HG02885 (cell line): ENCODE measurements around the gene RANBP1.
A peak's percentile ranks its signal among the peaks of the same experiment; 100 is the strongest.
"Not testable (repeated sequence)": the region's sequence is repeated elsewhere in the genome, so short reads cannot be mapped to it uniquely, and the experiment has no call there.

ENCODE experiments used
- ATAC-seq: cut with Tn5 transposase; IDR thresholded peaks from one replicate; pipeline ENCODE4 v1.9.1; 2021; ENCODE audit warnings: mild to moderate bottlenecking; ENCODE audit not compliant: unreplicated experiment, poor library complexity

Gene RANBP1

DNA sequence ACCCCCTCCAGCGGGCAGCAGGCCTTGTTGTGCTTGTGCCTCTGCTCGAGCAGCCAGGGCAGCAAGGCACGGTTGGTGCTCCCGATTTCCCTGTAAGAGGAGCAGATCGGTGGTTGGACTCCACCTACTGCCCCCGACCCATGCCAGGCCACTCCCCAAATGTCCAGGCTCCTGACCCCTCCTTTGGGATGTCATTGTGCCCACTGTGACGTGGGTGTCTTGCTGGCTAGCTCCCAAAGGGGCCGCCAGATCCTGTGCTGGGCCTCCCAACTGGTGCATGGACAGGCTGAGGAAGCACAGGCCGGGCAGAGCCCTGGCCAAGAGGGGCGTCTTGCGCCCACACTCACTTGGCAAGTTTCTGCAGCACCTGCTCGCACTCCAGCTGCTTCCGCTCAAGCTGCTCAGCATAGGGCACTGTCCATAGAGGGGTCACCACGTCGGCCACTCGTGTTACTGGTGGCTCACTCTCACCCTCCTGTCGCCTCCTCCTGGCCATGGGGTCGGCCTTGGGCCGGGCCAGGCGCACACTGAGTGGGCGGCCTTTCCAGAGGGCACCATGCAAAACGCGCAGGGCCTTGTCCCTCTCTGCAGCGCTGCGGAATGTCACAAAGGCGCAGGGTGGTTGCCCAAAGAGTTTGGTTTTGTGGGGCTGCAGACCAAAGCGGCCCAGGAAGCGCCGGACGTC, at the start of gene RANBP1:
Gene RANBP1 (plus strand): TSS at position 414 of the 685 bp plus-strand sequence. CDS start 81 bp downstream, at position 495.
- ATAC-seq = no peak

DNA sequence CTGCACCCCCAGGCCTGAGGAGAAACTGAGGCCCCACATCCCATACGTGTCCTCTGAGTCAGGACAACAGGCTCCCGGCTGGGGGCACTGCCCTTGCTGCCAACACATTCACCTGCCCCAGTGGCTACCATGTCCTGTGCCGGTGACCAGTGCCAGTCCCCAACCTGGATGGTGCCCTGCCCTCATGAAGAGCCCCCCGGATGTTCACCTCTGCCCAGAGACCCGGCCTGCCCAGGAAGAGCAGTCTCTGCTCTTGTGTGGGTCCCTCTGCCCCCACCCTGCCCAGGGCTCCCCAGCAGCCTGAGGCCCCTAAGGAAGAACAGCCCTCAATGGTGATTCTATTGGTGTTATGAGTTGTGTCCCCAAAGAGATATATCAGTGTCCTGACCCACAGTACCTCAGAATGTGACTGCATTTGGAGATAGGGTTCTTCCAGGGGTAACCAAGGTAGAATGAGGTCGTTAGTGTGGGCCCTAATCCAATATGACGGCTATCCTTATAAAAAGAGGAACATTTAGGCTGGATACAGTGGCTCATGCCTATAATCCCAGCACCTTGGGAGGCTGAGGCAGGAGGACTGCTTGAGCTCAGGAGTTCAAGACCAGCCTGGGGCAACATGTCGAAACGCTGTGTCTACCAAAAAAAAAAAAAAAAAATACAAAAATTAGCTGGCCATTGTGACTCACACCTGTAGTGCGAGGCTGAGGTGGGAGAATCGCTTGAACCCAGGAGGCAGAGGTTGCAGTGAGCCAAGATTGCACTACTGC, 49.1 kb upstream of the RANBP1 start:
- no peak for ATAC-seq

DNA sequence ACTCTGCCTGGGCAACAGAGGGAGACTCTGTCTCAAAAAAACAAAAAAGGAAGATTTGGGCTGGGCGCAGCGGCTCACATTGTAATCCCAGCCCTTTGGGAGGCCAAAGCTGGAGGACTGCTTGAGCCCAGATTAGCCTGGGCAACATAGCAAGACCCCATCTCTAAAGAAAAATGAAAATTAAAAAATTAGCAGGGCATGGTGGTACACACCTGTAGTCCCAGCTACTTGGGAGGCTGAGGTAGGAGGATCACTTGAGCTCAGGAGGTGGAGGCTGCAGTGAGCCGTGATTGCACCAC, 48.6 kb upstream of the RANBP1 start:
- not testable (repeated sequence) for ATAC-seq

DNA sequence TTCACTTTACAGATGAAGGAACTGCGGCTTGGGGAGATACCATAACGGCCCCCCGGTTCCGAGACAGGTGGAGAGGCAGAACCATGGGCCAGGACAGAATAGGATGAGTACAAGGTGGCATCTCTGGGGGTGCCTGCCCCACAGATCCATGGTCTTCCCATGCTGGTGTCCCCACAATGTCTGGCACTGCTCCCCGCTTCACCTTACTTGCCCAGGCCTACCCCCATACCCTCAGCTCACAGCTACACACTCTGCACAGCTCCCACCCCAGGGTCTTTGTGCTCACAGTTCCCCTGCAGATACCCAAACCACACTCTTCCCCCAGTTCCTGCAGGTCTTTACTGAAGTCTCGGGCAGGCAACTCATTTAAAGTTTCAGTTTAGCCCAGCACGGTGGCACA, 47.3 kb upstream of the RANBP1 start:
- ATAC-seq = no peak

GRCh38 chr22:20069331-20070042, 46.4 kb upstream of the RANBP1 start:
- no peak for ATAC-seq

DNA sequence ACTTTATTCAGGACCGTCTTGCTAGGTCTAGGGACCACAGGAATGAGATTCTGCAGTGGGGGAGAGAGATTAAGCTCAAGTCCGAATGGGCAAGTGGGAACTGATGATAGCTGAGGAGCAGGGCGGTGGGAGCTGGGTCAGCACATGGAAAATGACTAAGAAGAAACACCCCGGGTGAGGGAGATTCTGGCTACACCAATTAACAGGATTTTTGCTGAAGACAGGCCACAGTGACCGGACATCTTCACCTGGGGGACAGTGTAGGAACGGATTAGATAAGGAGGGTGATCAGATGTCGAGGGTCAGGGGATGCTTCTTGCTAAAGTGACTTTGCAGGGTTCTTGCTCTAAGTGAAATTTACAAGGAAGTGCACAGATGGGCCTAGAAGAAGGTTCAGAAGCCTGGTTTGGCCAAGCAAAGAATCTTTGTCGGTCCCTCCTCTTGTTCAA, 44.4 kb upstream of the RANBP1 start:
- no peak for ATAC-seq

DNA sequence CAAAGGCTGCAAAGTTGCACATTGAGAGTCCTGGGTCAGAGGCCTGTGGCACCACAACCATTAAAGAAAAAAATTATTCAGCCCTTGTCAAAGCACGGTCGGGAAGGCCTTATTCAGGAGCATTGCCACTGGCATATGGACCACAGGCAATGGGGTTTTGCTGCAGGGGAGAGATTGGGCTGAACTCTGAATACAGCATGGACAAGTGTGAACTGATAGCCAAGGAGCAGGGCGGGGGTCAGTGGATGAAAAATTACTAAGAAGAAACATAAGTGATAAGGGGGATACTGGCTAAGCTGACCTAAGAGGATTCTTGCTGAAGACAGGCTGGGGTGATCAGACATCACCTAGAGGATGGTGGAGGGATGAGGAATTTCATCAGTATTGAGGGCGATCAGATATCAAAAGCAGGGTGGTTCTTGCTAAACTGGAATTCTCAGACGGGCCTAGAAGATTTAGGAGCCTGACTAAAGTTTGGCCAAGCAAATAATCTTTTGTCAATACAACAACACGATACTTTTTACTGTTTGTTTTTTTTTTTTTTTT, 39.2 kb upstream of the RANBP1 start:
- no peak for ATAC-seq

- peak; percentile 91 for ATAC-seq
Observed at GRCh38 chr22:20079745-20080444, 36.0 kb upstream of the RANBP1 start, which contains the start of gene DGCR8. Gene DGCR8, plus strand, starts transcription at chr22:20080241. Its CDS starts 5,723 bp downstream, at chr22:20085964.

GRCh38 chr22:20080445-20080775, 35.5 kb upstream of the RANBP1 start:
- peak; percentile 68 for ATAC-seq

GRCh38 chr22:20080776-20081654, 34.9 kb upstream of the RANBP1 start:
- ATAC-seq = no peak

DNA sequence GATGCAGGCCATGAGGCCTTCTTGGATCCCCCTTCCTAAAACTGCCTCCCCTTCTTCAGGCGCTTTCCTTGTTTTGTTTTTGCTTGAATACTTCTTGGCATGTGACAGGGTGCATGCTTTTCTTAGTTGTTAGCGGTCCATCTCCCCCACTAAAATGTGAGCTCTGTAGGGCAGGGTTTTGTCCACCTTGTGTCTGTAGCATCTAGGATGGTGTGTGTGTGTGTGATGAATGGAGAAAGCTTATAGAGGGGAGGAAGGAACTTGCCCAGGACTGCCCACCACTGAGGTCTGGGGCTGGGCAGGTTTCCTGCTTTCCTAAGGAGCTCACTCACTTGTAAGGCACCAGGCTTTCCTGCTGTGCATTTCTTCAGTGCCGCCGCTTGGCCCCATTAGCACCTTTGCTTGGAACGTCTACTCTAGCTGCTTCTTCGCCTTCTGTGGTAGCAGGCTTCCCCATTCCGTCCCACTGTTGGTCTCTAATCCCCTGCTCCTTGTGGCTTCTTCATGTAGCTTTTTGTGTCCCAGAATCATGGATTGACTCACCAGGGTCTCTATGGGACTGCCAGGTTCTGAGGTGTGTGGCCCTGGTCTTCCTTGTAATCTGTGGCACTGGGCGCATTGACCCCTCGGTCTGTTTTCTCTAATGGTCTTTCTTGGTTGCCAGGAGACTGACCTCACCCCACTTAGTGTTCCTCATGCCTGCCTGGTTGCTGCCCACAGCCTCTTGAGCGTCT, 32.6 kb upstream of the RANBP1 start:
- ATAC-seq = no peak

DNA sequence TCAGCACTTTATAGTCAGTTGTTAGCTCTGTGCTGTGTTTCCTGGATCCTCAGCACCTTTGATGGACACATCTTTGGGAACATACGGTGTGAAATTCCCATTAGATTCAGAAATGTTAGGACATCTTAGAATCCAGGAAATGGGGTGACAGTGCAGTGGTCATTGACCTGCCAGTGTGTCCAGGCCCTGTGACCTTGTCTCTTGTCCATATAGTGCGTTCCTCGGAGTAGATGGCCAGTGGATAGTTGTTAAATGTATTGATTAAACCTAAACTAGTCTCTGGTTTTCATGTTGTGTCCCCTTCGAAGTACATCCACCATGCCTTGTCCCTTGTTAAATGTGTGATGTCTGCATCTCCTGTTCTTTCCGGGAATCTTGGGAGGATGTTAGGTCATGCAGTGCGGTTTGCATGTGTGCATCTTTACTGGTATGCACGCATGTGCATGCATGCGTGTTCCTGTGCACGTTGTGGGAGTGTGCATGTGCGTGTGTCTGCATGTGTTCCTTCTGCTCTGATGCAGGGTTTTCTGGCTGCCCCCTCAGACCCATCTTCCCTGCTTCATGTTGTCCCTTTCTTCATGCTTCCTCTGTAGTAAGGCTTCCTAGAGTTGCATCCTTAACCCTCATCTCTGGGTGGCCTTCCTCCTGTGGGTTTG, 31.9 kb upstream of the RANBP1 start:
- no peak for ATAC-seq

- ATAC-seq = no peak
Observed at GRCh38 chr22:20084547-20085413, 31.1 kb upstream of the RANBP1 start.

GRCh38 chr22:20085651-20086050, 30.3 kb upstream of the RANBP1 start:
- ATAC-seq = no peak

- no peak for ATAC-seq
Observed at GRCh38 chr22:20086101-20086599, 29.8 kb upstream of the RANBP1 start.

DNA sequence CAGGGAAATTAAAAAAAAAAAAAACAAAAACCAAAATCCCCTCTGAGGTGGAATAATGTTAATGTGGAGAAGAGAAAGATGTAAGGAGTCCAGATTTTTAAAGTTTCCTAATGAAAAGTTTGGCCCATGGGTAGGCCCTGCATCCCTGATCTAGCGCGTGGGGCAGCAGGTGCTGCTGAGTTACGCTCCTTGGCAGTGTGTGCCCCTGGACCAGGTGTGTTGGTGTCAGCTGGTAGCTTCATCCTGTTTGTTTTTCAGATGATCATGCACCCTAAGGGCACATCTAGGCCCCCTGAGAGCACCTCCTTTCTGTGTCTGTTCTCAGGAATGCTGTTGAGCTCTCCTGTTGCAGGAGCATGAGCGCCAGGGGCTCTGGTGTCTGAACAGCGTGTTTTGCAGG, 29.1 kb upstream of the RANBP1 start:
- no peak for ATAC-seq
